Activated T-cell treated with anti-CD3 and anti-CD28 coated beads for 4 hours (primary cell): ENCODE measurements around the gene IQGAP3.
A peak's percentile ranks its signal among the peaks of the same experiment; 100 is the strongest.

ENCODE experiments used
- DNase-seq: peaks from one replicate; pipeline ENCODE4 v3.0.0-alpha.2; 2020

Gene IQGAP3

DNA sequence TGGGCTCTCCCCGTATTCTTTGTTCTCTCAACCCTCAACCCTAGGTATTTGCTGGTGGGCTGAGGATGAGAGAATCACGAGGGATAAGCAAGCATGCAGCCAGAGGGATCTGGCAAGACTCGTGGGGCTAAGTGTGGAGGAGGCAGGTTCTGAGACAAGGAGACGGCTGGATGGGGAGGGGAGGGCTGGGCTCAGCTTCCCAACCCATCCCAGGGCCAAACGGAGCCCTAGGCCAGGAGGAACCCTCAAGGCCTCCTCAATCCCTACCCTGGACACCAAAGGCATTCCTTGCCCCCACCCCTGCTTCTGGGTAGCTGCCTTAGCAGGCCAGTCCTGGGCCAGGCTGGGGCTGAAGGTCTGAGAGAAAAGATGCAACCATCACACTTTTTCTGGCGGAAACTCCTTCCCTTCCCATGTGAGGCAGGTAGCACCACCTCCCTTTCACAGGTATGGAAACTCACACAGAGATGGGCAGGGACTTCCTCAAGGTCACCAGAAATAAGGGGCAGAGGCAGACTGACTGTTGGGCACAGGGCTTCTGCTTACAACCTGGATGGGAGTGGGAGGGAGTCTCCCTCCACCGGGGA is 78.0 kb downstream of the IQGAP3 start:
- no peak for DNase-seq

DNA sequence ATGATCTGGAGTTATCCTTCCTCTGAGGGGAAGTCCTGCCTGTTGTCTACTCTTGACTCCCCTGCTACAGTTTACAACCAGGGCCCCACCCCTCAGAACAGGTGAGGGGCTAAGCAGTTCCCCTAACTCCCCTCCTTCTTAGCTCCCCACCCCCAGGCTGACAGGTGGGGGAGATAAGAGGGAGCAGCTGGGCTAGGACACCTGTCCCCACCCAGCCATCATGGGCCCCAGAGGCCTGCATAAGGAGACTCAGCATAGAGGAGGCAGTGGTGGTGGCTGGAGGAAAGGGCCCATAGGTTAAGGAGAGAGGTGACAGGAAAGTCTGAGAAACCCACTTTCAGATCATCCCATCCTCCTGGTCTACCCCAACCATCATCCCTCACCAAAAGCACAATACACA is 78.6 kb downstream of the IQGAP3 start:
- DNase-seq: no peak

- DNase-seq: no peak
These were observed 79.2 kb downstream of the IQGAP3 start for GRCh38 chr1:156493154-156493631.

DNA sequence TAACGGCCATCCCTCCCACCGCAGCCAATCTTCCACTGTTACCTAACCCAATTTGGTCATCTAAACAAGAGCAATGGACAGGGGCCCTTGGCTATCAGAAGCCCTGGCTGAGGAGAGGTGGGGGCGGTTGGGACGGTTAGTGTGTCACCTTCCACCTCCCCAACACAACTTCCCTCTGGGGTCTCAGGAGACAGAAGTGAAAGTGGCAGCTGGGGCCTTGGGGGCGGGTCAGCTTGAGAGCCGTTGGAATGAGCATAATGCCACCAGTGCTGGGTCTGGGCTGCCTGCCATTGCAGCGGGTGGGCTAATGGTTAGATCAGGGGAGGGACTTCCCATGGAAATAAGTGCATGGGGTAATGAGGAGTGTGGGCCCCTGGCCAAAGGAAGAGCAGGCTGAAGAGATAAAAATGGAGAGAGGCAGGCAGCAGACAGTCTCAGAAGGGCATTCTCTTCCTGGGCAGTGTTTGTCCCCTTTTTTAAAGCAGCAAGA is 79.7 kb downstream of the IQGAP3 start:
- DNase-seq: no peak

GRCh38 chr1:156492013-156492590 is 80.3 kb downstream of the IQGAP3 start:
- no peak for DNase-seq

GRCh38 chr1:156491151-156491949 is 81.0 kb downstream of the IQGAP3 start:
- DNase-seq: no peak

DNA sequence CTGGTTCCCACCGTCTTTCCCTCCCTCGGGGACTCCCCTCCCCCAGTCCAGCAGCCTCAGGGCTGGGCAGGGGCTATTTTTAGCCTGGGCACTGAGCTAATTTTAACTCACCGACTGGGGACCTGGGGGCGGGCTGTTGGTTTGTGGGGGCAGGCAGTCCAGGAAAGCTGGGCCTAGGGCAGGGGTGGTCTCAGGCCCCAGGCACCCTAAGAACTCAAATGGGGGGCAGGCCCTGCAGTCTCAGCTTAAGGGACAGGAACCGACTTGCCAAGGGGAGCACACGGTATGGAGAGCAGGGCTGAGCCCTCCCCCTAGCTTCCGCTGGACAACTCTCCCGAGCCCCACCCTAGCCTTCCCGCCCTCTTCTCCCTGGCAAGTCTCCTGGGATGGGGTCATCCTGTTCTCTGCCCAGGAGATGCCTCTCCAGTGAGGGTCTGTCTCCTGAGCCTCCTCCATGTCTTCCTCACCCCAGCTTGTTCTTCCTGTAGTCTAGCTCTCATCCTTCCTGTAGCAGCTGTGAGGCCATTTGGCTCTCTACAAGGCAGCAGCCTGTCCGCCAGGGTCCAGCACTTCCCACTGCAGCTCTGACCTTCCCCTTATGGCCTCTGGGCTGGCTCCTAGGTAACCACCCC is 81.8 kb downstream of the IQGAP3 start:
- no peak for DNase-seq

GRCh38 chr1:156489935-156490293 is 82.5 kb downstream of the IQGAP3 start:
- DNase-seq: no peak

DNA sequence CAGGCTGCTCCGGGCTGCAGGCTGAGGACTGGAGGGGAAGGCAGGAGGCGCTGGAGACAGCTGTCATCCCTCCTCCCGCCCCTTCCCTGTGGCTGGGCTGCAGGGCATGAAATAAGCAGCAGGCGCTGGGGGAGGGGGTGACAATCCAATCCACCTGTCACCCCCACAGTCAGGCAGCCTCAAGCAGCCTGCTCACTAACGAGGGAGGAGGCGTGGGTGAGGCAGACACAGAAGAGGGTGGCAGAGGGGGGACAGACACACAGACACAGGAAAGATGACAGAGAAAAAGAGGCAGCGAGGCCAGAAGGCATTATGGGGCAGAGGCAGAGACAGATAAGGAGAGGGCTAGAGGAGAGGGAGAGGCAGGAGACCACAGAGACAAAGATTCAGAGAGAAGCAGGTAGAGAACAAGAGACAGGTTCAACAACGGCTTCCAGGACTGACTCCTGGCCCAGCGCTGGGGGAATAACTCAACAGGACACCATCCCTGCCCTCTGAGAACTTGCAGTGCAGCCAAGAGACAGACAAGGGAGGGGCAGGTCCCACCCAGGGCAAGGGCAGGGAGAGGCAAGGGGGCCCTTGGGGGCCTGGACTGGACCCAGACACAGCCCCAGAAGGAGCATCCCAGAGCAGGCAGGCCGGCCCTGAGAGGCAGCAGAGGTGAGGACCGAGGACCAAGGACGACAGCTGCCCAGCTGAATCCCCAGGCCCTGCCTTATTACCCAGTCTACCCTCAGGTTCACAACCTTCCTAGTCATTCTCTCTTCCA is 83.0 kb downstream of the IQGAP3 start:
- DNase-seq: peak; percentile 56

- DNase-seq: no peak
These were observed 83.7 kb downstream of the IQGAP3 start for GRCh38 chr1:156488566-156489165.

- no peak for DNase-seq
These were observed 84.5 kb downstream of the IQGAP3 start for GRCh38 chr1:156487862-156488261.

GRCh38 chr1:156486421-156487344 is 85.7 kb downstream of the IQGAP3 start:
- no peak for DNase-seq

- no peak for DNase-seq
These were observed 86.4 kb downstream of the IQGAP3 start for GRCh38 chr1:156485984-156486383.

DNA sequence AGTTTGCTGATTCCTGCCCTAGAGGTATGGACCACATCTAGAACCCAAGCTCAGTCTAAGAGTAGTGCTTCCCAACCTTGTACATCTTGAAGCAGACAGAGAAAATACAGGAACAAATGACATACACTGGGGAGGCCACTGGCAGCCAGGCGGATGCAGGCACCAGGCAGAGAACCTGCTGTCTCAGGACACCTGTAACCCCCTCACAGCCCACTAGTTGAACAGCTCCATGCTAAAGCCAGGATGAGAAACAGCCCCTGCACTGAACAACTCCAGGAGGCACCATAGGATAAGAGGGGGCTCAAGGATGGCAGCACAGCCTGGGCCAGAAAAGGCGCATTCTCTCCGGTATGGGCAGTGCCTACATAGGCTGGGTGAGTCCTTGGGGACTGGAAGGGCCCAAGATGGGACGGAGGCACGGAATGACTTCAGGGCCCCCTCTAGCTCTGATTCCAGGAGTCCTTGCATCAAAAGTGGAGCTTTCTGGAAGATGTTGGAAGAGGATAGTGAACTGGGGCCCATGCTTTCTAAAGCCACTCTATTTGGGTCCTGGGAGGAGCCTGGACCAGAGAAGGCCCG is 87.8 kb downstream of the IQGAP3 start:
- DNase-seq: no peak

DNA sequence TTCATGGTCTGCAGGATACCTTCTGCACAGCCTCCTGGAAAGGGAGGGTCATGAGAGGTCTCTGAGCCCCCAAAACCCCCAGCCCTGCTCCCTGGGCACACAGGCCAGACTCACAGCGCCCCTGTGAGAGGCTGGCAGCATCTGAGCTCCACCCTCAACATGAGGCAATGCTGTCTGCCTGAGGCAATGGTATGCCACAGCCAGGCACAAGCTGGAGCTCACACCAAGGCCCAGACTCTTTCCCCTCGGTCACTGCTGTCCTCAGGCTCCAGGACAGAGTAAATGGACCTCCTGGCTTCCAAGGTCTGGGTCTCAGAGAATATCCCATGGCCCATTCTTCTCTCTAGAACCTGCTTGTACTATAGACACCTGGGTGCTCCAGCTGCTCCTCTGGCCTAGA is 89.0 kb downstream of the IQGAP3 start:
- no peak for DNase-seq

DNA sequence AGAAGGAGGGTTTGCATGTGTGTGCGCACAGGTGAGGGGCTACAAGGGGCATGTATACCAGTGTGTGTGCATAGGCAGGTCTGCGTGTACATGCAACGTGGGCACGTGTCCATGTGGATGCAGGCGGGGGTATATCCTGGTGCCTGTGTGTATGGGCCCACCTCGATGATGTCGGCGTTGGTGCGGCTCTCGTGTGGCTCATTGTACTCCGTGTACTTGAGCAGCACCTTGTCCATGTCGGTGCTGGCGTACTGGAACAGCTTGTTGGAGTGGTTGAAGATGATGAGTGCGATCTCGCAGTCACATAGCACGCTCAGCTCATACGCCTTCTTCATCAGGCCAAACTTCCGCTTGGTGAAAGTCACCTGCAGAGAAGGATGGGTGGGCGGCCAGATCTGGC is 90.1 kb downstream of the IQGAP3 start:
- no peak for DNase-seq

DNA sequence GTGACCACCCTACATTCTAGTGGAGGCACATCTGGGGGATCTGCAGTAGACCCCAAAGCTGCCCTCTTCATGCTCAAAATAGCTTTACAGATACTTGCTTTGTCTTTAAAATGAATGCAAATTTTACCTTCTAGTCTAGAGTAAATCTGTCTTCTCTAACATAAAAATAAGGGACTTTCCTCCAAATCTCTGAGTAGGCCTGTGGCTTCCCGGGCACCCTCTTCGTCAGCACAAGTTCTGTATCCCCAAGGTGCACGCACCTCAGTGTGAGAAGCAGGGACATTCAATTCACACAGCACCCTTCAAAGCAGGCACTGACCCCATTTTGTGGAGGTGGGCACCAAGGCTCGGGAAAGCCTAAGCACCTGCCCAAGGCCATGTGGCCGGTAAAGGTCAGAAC is 90.8 kb downstream of the IQGAP3 start:
- no peak for DNase-seq

GRCh38 chr1:156480411-156481192 is 91.8 kb downstream of the IQGAP3 start:
- peak; percentile 71 for DNase-seq

DNA sequence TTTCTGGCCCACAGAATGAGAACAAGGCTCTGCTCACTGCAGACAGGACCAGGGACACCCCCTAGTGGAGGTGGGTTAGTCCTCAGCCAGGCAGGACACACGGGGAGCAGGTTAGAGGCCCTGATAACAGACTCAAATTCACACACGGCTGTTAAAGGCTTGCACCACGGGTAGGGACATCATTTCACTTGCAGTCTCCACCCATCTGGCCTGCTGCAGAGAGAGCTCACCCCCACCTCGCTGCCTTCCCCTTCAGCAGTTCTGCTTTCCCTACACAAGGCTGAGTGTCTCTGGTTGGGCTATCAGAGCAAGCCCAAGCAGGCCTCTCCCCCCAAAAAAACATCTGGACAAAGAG is 92.4 kb downstream of the IQGAP3 start:
- no peak for DNase-seq
